Osteocyte (in vitro differentiated cells): ENCODE data around the gene RNPS1. TPM values are rescaled to one million over a fixed set of nuclear protein-coding genes. Genes with fewer than 3 reads are reported as not detected.

Experiments used
- DNase-seq: peaks from one replicate; pipeline ENCODE4 v3.0.0; 2021; ENCODE audit warnings: mixed read lengths; ENCODE audit not compliant: unreplicated experiment; ENCODE audit errors: extremely low spot score
- H3K27ac Mint-ChIP-seq: one replicate; pipeline ENCODE4 v1.8.0; 2021; ENCODE audit warnings: mild to moderate bottlenecking, mixed read lengths; ENCODE audit not compliant: unreplicated experiment
- H3K27me3 Mint-ChIP-seq: one replicate; pipeline ENCODE4 v1.8.0; 2021; ENCODE audit warnings: mixed read lengths; ENCODE audit not compliant: unreplicated experiment
- H3K36me3 Mint-ChIP-seq: one replicate; pipeline ENCODE4 v1.8.0; 2021; ENCODE audit warnings: mixed read lengths; ENCODE audit not compliant: unreplicated experiment
- H3K4me1 Mint-ChIP-seq: one replicate; pipeline ENCODE4 v1.8.0; 2021; ENCODE audit warnings: mixed read lengths; ENCODE audit not compliant: unreplicated experiment
- H3K4me3 Mint-ChIP-seq: one replicate; pipeline ENCODE4 v1.8.0; 2021; ENCODE audit warnings: mild to moderate bottlenecking, moderate library complexity, mixed read lengths; ENCODE audit not compliant: unreplicated experiment
- H3K9me3 Mint-ChIP-seq: one replicate; pipeline ENCODE4 v1.8.0; 2021; ENCODE audit warnings: mixed read lengths; ENCODE audit not compliant: unreplicated experiment
- total RNA-seq: library from RNA; stranded (reverse); gene quantifications from 2 replicates; pipeline ENCODE4 v1.2.1, GENCODE V29; 2021
- TF ChIP-seq, protein P1 (sequence below): fragments of 200-600 bp; sonication (generic); IDR thresholded peaks from 2 replicates; pipeline ENCODE4 v1.5.0; 2021; ENCODE audit warnings: antibody characterized with exemption, mild to moderate bottlenecking, moderate library complexity

The RNPS1 gene
- total RNA-seq, 1 donor from 2014 or later = 140 TPM

GRCh38 chr16:2230376-2230775 is 37.5 kb downstream of the RNPS1 start:
- Mint-ChIP-seq H3K9me3 (no peaks in the 10 kb centered on the region), H3K27me3 (no peaks in the 10 kb centered on the region), H3K4me1 (peaks cover 8% of the 10 kb centered on the region), H3K27ac (no peak overlapping the region), H3K4me3 (no peak overlapping the region), H3K36me3 (peaks cover 9% of the 10 kb centered on the region)
- DNase-seq = peak; percentile 80
- TF ChIP-seq, protein P1, sequence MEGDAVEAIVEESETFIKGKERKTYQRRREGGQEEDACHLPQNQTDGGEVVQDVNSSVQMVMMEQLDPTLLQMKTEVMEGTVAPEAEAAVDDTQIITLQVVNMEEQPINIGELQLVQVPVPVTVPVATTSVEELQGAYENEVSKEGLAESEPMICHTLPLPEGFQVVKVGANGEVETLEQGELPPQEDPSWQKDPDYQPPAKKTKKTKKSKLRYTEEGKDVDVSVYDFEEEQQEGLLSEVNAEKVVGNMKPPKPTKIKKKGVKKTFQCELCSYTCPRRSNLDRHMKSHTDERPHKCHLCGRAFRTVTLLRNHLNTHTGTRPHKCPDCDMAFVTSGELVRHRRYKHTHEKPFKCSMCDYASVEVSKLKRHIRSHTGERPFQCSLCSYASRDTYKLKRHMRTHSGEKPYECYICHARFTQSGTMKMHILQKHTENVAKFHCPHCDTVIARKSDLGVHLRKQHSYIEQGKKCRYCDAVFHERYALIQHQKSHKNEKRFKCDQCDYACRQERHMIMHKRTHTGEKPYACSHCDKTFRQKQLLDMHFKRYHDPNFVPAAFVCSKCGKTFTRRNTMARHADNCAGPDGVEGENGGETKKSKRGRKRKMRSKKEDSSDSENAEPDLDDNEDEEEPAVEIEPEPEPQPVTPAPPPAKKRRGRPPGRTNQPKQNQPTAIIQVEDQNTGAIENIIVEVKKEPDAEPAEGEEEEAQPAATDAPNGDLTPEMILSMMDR = no peak

DNA sequence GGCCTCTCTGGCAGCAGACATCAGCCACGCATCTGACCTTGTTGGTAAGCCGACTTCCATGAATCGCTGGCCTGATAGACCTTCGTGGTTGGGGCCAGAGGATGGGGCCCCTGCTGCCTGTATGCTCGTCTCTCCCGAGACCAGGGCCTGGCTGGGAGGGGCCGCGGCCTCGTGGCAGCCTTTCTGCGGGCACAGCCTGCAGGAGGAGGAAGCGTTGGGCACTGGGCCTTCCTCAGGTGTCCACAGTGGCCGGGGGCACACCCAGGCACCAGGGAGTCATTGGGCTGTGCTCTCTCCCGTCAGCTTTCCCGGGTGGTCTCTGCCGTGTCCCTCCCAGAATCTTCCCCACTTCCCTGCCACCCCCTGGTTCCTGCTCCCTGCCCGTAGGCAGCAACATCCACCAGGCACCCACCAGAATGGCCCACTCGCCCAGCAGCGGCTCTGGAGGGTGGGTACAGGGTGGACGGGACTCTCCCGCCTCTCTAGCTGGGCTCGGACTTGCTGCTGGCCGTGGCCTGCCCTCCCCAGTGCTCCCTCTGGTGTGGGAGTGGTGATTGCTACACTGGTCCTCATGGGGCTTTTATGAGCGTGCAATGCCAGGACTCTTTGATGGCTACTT is 38.2 kb downstream of the RNPS1 start:
- no peaks in the 10 kb centered on the region for H3K27me3 Mint-ChIP-seq
- H3K9me3 Mint-ChIP-seq = no peaks in the 10 kb centered on the region
- H3K4me1 Mint-ChIP-seq = peaks cover 12% of the 10 kb centered on the region
- TF ChIP-seq, protein P1 = no peak
- DNase-seq = peak; percentile 81
- peaks cover 9% of the 10 kb centered on the region for H3K36me3 Mint-ChIP-seq
- H3K27ac Mint-ChIP-seq = no peak overlapping the region
- H3K4me3 Mint-ChIP-seq = no peak overlapping the region

- Mint-ChIP-seq H3K9me3 (no peaks in the 10 kb centered on the region), H3K4me3 (no peak overlapping the region), H3K36me3 (peaks cover 9% of the 10 kb centered on the region), H3K4me1 (peaks cover 19% of the 10 kb centered on the region), H3K27me3 (no peaks in the 10 kb centered on the region), H3K27ac (no peak overlapping the region)
- no peak for DNase-seq
- TF ChIP-seq, protein P1 = no peak
Measured at GRCh38 chr16:2229091-2229490, 38.8 kb downstream of the RNPS1 start.

GRCh38 chr16:2228161-2228824 is 39.6 kb downstream of the RNPS1 start:
- Mint-ChIP-seq H3K27ac (no peak overlapping the region), H3K27me3 (no peaks in the 10 kb centered on the region), H3K36me3 (peaks cover 7% of the 10 kb centered on the region), H3K4me1 (peaks cover 20% of the 10 kb centered on the region), H3K9me3 (no peaks in the 10 kb centered on the region), H3K4me3 (no peak overlapping the region)
- peak; percentile 83 for DNase-seq
- TF ChIP-seq, protein P1 = no peak

- H3K4me3 Mint-ChIP-seq = no peak overlapping the region
- no peaks in the 10 kb centered on the region for H3K27me3 Mint-ChIP-seq
- H3K4me1 Mint-ChIP-seq = peaks cover 20% of the 10 kb centered on the region
- no peak overlapping the region for H3K27ac Mint-ChIP-seq
- DNase-seq = no peak
- no peaks in the 10 kb centered on the region for H3K9me3 Mint-ChIP-seq
- H3K36me3 Mint-ChIP-seq = peaks cover 7% of the 10 kb centered on the region
- TF ChIP-seq, protein P1 = no peak
Measured at GRCh38 chr16:2226918-2227317, 41.0 kb downstream of the RNPS1 start.
